ENCODE data around the gene GPR143.

GPR143 gene

DNA sequence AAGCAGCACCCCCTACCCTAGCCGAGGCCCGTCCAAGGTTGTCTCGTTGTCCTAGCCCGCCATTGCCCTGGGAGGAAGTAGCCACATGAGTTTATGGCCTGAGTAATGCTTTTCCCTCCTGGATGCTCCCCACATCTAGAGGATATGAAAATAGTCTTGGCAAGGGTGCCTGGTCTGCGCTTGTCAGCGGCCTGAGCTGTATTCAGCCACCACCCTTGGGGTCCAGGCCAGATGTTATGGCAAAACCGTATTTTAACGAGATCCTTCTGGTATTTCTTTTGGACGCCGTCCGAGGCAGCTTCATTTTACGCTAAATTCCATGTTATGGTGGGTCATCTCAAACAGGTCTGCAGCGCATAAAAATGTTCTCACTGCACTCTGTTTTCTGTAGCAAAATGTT is 89.3 kb downstream of the GPR143 start:
- no peak for TF ChIP-seq POLR2AphosphoS5 (IDR thresholded peaks at IDR 0.05; ENCODE audit: low read depth)
- TF ChIP-seq, protein P1, sequence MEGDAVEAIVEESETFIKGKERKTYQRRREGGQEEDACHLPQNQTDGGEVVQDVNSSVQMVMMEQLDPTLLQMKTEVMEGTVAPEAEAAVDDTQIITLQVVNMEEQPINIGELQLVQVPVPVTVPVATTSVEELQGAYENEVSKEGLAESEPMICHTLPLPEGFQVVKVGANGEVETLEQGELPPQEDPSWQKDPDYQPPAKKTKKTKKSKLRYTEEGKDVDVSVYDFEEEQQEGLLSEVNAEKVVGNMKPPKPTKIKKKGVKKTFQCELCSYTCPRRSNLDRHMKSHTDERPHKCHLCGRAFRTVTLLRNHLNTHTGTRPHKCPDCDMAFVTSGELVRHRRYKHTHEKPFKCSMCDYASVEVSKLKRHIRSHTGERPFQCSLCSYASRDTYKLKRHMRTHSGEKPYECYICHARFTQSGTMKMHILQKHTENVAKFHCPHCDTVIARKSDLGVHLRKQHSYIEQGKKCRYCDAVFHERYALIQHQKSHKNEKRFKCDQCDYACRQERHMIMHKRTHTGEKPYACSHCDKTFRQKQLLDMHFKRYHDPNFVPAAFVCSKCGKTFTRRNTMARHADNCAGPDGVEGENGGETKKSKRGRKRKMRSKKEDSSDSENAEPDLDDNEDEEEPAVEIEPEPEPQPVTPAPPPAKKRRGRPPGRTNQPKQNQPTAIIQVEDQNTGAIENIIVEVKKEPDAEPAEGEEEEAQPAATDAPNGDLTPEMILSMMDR (IDR thresholded peaks at IDR 0.05; ENCODE audit: insufficient read depth, low read length): no peak
- TF ChIP-seq SPI1 (IDR thresholded peaks at IDR 0.05; ENCODE audit: borderline replicate concordance, low read depth): no peak
- TF ChIP-seq, protein P2, sequence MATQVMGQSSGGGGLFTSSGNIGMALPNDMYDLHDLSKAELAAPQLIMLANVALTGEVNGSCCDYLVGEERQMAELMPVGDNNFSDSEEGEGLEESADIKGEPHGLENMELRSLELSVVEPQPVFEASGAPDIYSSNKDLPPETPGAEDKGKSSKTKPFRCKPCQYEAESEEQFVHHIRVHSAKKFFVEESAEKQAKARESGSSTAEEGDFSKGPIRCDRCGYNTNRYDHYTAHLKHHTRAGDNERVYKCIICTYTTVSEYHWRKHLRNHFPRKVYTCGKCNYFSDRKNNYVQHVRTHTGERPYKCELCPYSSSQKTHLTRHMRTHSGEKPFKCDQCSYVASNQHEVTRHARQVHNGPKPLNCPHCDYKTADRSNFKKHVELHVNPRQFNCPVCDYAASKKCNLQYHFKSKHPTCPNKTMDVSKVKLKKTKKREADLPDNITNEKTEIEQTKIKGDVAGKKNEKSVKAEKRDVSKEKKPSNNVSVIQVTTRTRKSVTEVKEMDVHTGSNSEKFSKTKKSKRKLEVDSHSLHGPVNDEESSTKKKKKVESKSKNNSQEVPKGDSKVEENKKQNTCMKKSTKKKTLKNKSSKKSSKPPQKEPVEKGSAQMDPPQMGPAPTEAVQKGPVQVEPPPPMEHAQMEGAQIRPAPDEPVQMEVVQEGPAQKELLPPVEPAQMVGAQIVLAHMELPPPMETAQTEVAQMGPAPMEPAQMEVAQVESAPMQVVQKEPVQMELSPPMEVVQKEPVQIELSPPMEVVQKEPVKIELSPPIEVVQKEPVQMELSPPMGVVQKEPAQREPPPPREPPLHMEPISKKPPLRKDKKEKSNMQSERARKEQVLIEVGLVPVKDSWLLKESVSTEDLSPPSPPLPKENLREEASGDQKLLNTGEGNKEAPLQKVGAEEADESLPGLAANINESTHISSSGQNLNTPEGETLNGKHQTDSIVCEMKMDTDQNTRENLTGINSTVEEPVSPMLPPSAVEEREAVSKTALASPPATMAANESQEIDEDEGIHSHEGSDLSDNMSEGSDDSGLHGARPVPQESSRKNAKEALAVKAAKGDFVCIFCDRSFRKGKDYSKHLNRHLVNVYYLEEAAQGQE (IDR thresholded peaks at IDR 0.05; ENCODE audit: insufficient replicate concordance, low read depth): no peak
- no peak for TF ChIP-seq GABPA (IDR thresholded peaks at IDR 0.05; ENCODE audit: low read depth)
- DNase-seq (ENCODE audit: low read depth in 1 of 2, low spot score in 1 of 2): no peak
- Histone ChIP-seq H3K27ac (replicated peaks) (no peak overlapping the region), H3K27me3 (ENCODE audit: insufficient read depth, poor library complexity, severe bottlenecking) (no peaks in the 10 kb centered on the region), H3K4me3 (replicated peaks; ENCODE audit: insufficient read depth, low read length) (no peak overlapping the region)

Measured in HL-60 (cell line).